DMS 273 treated with DMSO at 0.1 percent for 48 hours (cell line): ENCODE data around the gene CLEC12A.
"Not testable (repeated sequence)": the region's sequence is repeated elsewhere in the genome, so short reads cannot be mapped to it uniquely, and the experiment has no call there.

Experiments
- DNase-seq: peaks from one replicate; lab custom pipeline; 2025; lab: John Stamatoyannopoulos, UW

Gene CLEC12A

DNA sequence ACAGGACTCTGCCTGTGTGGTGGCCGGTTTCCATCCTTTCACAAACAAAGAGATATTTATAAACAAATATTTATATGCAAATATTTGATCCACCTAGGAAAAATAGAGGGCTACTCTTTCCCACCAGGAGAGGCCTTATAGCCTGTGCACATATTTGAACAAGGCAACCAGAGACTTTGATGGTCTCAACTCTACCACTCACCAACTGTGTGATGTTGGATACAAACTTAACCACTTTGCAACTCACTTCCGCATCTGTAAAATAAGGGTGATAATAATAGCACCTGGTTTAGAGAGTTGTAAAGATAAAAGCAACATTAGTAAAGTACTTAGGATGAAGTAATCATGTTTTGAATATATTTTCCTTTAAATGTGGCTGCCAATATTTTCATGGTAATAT lies 1.5 kb upstream of the CLEC12A start:
- DNase-seq, result no peak

- no peak for DNase-seq
Observed at GRCh38 chr12:9973949-9974348, 2.7 kb downstream of the CLEC12A start.

DNA sequence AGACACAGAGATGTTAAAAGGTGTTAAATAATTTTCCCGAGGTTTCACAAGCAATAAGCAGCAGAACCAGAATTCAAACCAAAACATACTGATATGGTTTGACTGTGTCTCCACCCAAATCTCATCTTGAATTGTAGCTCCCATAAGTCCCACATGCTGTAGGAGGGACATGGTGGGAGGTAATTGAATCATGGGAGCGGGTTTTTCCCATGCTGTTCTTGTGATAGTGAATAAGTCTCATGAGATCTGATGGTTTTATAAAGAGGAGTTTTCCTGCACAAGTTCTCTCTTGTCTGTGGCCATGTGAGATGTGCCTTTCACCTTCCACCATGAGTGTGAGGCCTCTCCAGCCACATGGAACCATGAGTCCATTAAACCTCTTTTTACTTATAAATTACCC lies 3.5 kb downstream of the CLEC12A start:
- not testable (repeated sequence) for DNase-seq

- DNase-seq, result no peak
Observed at GRCh38 chr12:9975614-9976013, 4.4 kb downstream of the CLEC12A start.

GRCh38 chr12:9976626-9977025 lies 5.4 kb downstream of the CLEC12A start:
- not testable (repeated sequence) for DNase-seq

GRCh38 chr12:9977916-9978315 lies 6.7 kb downstream of the CLEC12A start:
- no peak for DNase-seq

- DNase-seq, result no peak
Observed at GRCh38 chr12:9980126-9980525, 8.9 kb downstream of the CLEC12A start.

- DNase-seq, result no peak
Observed at GRCh38 chr12:9991876-9992275, 20.7 kb downstream of the CLEC12A start.

- DNase-seq, result no peak
Observed at GRCh38 chr12:9992296-9992695, 21.1 kb downstream of the CLEC12A start.

DNA sequence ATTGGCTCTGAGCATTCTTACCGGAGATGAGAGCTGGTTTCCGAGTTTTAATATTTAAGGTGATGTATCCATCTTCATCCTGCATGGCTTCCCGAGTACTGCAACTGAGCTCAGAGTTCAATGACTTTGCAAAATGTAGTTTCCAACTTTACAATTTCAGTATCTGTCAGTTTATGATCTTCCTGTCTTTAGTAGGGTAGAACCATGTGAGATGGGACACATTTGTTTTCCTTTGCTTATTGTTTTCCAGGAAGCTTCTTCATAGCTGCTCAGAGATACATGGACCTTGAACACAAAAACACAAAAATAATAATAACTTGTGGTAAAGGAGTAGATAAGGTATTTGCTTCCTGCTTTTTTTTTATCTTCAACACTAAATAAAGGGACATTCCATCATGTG lies 27.8 kb downstream of the CLEC12A start, which contains the start of gene CLEC1B:
Gene CLEC1B (minus strand): TSS at position 106 of the 400 bp plus-strand sequence. CDS start 21 bp downstream, at position 85.
- no peak for DNase-seq

DNA sequence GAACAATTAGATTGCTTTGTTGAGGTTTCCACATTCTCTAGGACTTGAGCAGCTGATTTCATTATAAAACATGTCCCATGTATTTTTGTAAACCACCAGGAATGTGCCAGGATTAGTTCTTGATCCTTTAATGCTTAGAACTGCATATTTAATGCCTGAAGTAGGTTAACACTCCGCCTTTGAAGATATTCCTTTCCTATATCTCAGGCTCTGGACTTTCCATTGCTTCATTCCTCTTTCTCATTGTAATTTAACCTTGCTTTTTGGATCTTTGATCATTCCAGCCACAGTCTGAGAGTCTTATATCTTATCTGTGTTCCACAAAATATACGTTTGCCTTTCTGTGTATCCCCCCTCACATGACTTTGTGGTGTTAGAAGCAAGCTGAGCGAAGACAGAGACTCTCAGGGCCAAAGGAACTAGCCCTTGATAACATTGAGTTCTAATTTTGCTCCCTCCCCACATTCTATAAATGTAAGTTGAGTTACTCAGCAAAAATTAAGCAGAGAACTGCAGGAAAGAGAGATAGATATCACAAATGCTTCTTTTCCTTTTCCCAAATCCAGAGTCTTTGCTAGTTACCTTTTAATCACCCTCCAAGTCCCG lies 30.1 kb downstream of the CLEC12A start:
- DNase-seq, result no peak

GRCh38 chr12:10012630-10013330 lies 41.6 kb downstream of the CLEC12A start:
- no peak for DNase-seq

- DNase-seq, result no peak
Observed at GRCh38 chr12:10015450-10015849, 44.2 kb downstream of the CLEC12A start.

- DNase-seq, result no peak
Observed at GRCh38 chr12:10016881-10017280, 45.7 kb downstream of the CLEC12A start.

DNA sequence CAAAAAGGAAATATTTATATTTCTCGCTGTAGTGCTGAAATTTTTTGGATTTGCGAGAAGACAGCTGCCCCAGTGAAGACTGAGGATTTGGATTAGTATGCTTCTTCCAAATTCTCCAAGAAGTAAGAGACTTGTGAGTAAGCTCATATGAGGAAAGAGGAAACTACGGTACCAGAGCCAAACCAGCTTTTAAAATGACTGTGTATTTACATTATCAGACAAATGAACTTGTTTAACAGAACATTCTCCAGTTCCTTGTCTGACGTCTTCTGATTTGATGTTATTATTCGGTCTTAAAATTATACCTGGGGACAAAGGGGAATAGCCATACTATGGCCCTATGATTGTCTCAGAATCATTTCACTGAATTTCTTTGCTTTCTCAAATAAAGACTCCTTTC lies 47.2 kb downstream of the CLEC12A start:
- DNase-seq, result no peak

GRCh38 chr12:10021342-10021741 lies 50.1 kb downstream of the CLEC12A start:
- DNase-seq, result no peak

DNA sequence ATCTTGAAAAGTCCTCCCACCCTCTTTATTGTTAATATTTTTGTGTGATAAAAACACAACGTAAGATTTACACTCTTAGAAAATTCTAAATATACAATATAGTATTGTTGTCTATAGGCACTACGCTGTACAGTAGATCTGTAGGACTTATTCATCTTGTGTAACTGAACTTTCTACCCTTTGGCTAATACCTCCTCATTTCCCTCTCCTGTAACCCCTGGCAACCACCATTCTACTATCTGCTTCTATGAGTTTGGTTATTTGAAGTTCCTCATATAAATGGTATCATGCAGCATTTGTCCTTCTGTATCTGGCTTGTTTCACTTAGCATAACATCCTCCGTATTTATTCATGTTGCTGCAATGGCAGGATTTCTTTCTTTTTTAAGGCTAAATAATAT lies 54.0 kb downstream of the CLEC12A start:
- no peak for DNase-seq

DNA sequence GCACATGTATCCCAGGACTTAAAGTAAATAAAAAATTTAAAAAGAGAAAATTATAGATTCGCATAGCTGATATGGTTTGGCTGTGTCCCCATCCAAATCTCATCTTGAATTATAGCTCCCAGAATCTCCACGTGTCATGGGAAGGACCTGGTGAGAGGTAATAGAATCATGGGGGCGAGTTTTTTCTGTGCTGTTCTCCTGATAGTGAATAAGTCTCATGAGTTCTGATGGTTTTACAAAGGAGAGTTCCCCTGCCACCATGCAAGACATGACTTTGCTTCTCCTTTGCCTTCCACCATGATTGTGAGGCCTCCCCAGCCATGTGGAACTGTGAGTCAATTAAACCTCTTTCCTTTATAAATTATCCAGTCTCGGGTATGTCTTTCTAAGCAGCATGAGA lies 55.5 kb downstream of the CLEC12A start:
- not testable (repeated sequence) for DNase-seq

DNA sequence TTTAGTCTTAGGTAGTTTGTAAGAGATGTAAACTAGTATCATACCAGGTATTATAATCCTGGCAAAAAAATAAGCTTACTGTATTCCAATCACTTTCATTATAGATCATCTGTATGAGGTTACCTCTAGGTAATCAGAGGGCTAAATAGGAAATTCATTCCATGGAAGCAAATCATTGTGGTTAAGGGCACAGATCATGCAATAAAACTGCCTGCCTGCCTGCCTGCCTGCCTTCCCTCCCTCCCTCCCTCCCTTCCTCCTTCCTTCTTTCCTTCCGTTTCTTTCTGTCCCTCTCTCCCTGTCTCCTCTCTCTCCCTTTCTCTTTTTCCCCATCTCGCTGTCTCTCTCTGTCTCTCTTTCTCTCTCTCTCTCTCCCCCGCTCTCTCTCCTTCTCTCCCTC lies 56.1 kb downstream of the CLEC12A start:
- no peak for DNase-seq

DNA sequence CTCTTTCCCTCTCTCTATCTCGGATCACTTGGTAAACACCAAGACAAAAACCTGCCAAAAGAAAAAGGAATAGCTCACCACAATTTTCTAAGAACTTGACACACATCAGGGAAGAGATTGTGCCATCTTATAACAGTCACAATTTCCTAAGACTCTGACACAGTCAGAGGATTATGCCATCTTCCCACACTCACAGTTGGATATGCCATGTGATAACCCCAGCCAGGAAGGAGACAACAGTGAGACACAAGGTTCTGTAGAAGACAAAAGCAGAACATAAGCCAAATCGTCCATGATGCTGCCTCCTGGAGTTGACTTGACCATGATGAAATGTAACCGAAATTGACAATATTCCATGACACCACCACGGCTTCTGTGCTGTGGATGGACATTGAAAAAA lies 56.5 kb downstream of the CLEC12A start:
- no peak for DNase-seq

- no peak for DNase-seq
Observed at GRCh38 chr12:10030446-10030845, 59.2 kb downstream of the CLEC12A start, which contains the start of gene CLEC9A. CLEC9A (plus strand) TSS chr12:10030682; CDS start chr12:10052688, 22,006 bp downstream.

DNA sequence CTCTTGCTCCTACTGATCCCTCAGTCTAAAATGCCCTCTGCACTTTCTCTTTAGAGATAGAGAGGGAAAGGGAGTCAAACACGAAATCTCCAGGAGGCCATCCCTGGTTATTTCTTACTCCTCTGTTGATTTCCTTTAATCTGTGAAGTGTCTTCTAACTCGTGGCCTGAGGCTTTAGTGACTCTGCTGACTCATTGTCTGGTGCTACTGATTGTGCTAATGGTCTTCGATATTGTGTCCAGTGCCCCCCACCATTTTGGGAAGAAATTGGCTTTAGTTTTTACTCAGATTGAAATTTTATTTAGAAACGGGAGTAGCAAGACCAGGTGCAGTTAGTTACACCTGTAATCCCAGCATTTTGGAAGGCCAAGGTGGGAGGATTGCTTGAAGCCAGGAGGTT lies 60.1 kb downstream of the CLEC12A start:
- DNase-seq, result no peak

DNA sequence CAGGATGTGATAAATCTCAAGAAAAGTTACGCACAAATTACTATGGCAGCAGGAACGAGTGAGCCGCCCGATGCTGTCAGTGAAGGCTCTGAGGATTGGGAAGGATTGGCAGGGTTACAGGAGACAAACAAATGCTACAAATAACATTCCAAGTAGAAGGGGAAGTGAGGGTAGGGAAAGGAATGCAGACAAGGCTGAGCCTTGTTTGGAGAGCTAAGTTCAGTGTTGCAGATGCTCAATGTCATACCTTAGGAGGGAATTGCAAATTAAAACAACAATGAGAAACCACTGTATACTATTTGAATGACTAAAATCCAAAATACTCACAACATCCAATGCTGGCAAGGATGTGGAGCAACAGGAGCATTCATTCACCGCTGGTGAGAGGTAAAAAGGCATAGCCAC lies 60.6 kb downstream of the CLEC12A start:
- DNase-seq, result no peak
